ENCODE data around the gene DNAJA2. TPM values are rescaled to one million over a fixed set of nuclear protein-coding genes. Genes with fewer than 3 reads are reported as not detected.

The DNAJA2 gene
- total RNA-seq, 1 experiment from 2014 or later = 81.0 TPM

DNA sequence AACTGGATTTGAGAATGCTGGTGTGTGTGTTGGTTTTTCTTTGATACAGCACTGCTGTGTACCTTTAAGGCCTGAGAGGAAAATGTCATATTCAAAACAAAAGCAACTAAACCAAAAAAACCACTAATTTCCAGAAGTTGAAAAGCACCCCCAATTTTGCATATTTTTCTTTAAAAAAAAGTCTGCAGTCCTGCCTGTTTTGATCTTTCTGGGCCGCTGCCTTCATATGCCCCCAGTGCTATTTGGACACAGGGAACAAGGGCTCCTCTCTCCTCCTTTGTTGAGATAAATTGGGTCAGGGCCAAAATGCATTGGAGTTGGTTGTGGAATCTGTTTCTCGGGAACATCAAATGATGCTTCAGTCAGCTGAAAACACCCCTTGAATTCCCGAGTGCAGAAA is 62.4 kb downstream of the DNAJA2 start:
- Histone ChIP-seq H2AFZ (ENCODE audit: low read length) (no peak overlapping the region), H4K20me1 (ENCODE audit: insufficient read depth, low read depth, low read length) (no peaks in the 10 kb centered on the region), H3K79me2 (ENCODE audit: low read length) (no peaks in the 10 kb centered on the region), H3K9ac (ENCODE audit: low read length) (peak overlapping the region; percentile 8; the same call in 1 of the 2 replicates), H3K36me3 (ENCODE audit: insufficient read depth, low read length) (peaks cover 17% of the 10 kb centered on the region), H3K9me2 (replicated peaks; ENCODE audit: insufficient read depth, low read length) (no peaks in the 10 kb centered on the region), H3K4me2 (ENCODE audit: low read depth, low read length, poor library complexity, severe bottlenecking) (peak overlapping the region; percentile 28), H3K9me3 (ENCODE audit: low read length) (no peaks in the 10 kb centered on the region), H3K4me1 (ENCODE audit: low read length) (peaks cover 72% of the 10 kb centered on the region), H3K4me3 (ENCODE audit: low read length) (no peak overlapping the region), H3K27me3 (ENCODE audit: low read length) (no peaks in the 10 kb centered on the region), H3K27ac (ENCODE audit: low read length) (peak overlapping the region; percentile 98)
- DNase-seq = peak; percentile 54

GRCh38 chr16:46908540-46909372 is 64.7 kb downstream of the DNAJA2 start:
- DNase-seq = peak; percentile 88
- H4K20me1 ChIP-seq (ENCODE audit: insufficient read depth, low read depth, low read length) = no peaks in the 10 kb centered on the region
- H3K9me3 ChIP-seq (ENCODE audit: low read length) = no peaks in the 10 kb centered on the region
- H3K79me2 ChIP-seq (ENCODE audit: low read length) = no peaks in the 10 kb centered on the region
- H3K9ac ChIP-seq (ENCODE audit: low read length) = no peak overlapping the region
- no peak overlapping the region for H3K4me3 ChIP-seq (ENCODE audit: low read length)
- H3K4me1 ChIP-seq (ENCODE audit: low read length) = peaks cover 49% of the 10 kb centered on the region
- no peak overlapping the region for H2AFZ ChIP-seq (ENCODE audit: low read length)
- H3K9me2 ChIP-seq (replicated peaks; ENCODE audit: insufficient read depth, low read length) = no peaks in the 10 kb centered on the region
- no peaks in the 10 kb centered on the region for H3K27me3 ChIP-seq (ENCODE audit: low read length)
- H3K4me2 ChIP-seq (ENCODE audit: low read depth, low read length, poor library complexity, severe bottlenecking) = no peak overlapping the region
- peak overlapping the region; percentile 98; the same call in 1 of the 2 replicates for H3K27ac ChIP-seq (ENCODE audit: low read length)
- H3K36me3 ChIP-seq (ENCODE audit: insufficient read depth, low read length) = peaks cover 7% of the 10 kb centered on the region

GRCh38 chr16:46907061-46907774 is 66.3 kb downstream of the DNAJA2 start:
- Histone ChIP-seq H3K4me1 (ENCODE audit: low read length) (peaks cover 34% of the 10 kb centered on the region), H3K79me2 (ENCODE audit: low read length) (no peaks in the 10 kb centered on the region), H3K27ac (ENCODE audit: low read length) (no peak overlapping the region), H4K20me1 (ENCODE audit: insufficient read depth, low read depth, low read length) (no peaks in the 10 kb centered on the region), H2AFZ (ENCODE audit: low read length) (no peak overlapping the region), H3K9ac (ENCODE audit: low read length) (no peak overlapping the region), H3K9me3 (ENCODE audit: low read length) (no peaks in the 10 kb centered on the region), H3K4me3 (ENCODE audit: low read length) (no peak overlapping the region), H3K27me3 (ENCODE audit: low read length) (no peaks in the 10 kb centered on the region), H3K4me2 (ENCODE audit: low read depth, low read length, poor library complexity, severe bottlenecking) (no peak overlapping the region), H3K36me3 (ENCODE audit: insufficient read depth, low read length) (peaks cover 7% of the 10 kb centered on the region), H3K9me2 (replicated peaks; ENCODE audit: insufficient read depth, low read length) (no peaks in the 10 kb centered on the region)
- DNase-seq = no peak

GRCh38 chr16:46906360-46907060 is 67.0 kb downstream of the DNAJA2 start:
- H3K79me2 ChIP-seq (ENCODE audit: low read length) = no peaks in the 10 kb centered on the region
- H2AFZ ChIP-seq (ENCODE audit: low read length) = no peak overlapping the region
- no peaks in the 10 kb centered on the region for H3K9me2 ChIP-seq (replicated peaks; ENCODE audit: insufficient read depth, low read length)
- no peak overlapping the region for H3K4me2 ChIP-seq (ENCODE audit: low read depth, low read length, poor library complexity, severe bottlenecking)
- no peak overlapping the region for H3K9ac ChIP-seq (ENCODE audit: low read length)
- H3K36me3 ChIP-seq (ENCODE audit: insufficient read depth, low read length) = peaks cover 7% of the 10 kb centered on the region
- no peaks in the 10 kb centered on the region for H4K20me1 ChIP-seq (ENCODE audit: insufficient read depth, low read depth, low read length)
- H3K27me3 ChIP-seq (ENCODE audit: low read length) = no peaks in the 10 kb centered on the region
- peaks cover 28% of the 10 kb centered on the region for H3K4me1 ChIP-seq (ENCODE audit: low read length)
- no peak overlapping the region for H3K4me3 ChIP-seq (ENCODE audit: low read length)
- no peak overlapping the region for H3K27ac ChIP-seq (ENCODE audit: low read length)
- DNase-seq = no peak
- H3K9me3 ChIP-seq (ENCODE audit: low read length) = no peaks in the 10 kb centered on the region

Other genes with a start within 250 kb of the DNAJA2 start
- 0.72 and 1.3 TPM in 2 replicates for gene MYLK3, start 225.3 kb downstream of the DNAJA2 start, total RNA-seq (2014; rRNA removed; shearing (Covaris generic); ENCODE audit: low replicate concordance)
- gene C16orf87, start 142.5 kb downstream of the DNAJA2 start, total RNA-seq (2014; rRNA removed; shearing (Covaris generic); ENCODE audit: low replicate concordance) = 25.3 and 37.8 TPM in 2 replicates
- 42.6 and 57.5 TPM in 2 replicates for gene GPT2, start 89.3 kb downstream of the DNAJA2 start, total RNA-seq (2014; rRNA removed; shearing (Covaris generic); ENCODE audit: low replicate concordance)
- 83.9 and 84.4 TPM in 2 replicates for gene NETO2, start 170.3 kb upstream of the DNAJA2 start, total RNA-seq (2014; rRNA removed; shearing (Covaris generic); ENCODE audit: low replicate concordance)